ENCODE measurements around the gene RIMS3. TPM values are rescaled to one million over a fixed set of nuclear protein-coding genes. Genes with fewer than 3 reads are reported as not detected.

RIMS3 gene
- total RNA-seq, 1 donor from 2014 or later, result 17.2 TPM

GRCh38 chr1:40635763-40636500 lies 29.6 kb downstream of the RIMS3 start:
- no peak overlapping the region for H3K4me3 Mint-ChIP-seq
- Histone ChIP-seq H3F3A (ENCODE audit: low read depth) (no peaks in the 10 kb centered on the region), H3K4me2 (no peak overlapping the region), H3K27ac (no peak overlapping the region), H3K9me3 (ENCODE audit: low read depth) (no peaks in the 10 kb centered on the region), H3K36me3 (no peaks in the 10 kb centered on the region), H3K4me3 (no peak overlapping the region), H3K4me1 (no peaks in the 10 kb centered on the region), H3K9ac (no peak overlapping the region), H2AFZ (replicated peaks) (no peak overlapping the region), H3K27me3 (no peaks in the 10 kb centered on the region), H3K79me2 (ENCODE audit: low read depth) (no peaks in the 10 kb centered on the region), H4K20me1 (ENCODE audit: low read depth) (peaks cover 11% of the 10 kb centered on the region)
- no peak for DNase-seq (ENCODE audit: low spot score)
- peaks cover 10% of the 10 kb centered on the region for H3K36me3 Mint-ChIP-seq
- TF ChIP-seq EZH2phosphoT487 (IDR thresholded peaks at IDR 0.05), result no peak
- no peak for TF ChIP-seq EZH2 (IDR thresholded peaks at IDR 0.05)
- no peak for TF ChIP-seq CTCF (IDR thresholded peaks at IDR 0.05)
- H3K4me1 Mint-ChIP-seq, result peaks cover 17% of the 10 kb centered on the region
- peaks cover 2% of the 10 kb centered on the region for H3K9me3 Mint-ChIP-seq
- H3K27me3 Mint-ChIP-seq (ENCODE audit: insufficient read depth, low read depth), result no peaks in the 10 kb centered on the region
- no peak overlapping the region for H3K27ac Mint-ChIP-seq

- Mint-ChIP-seq H3K4me1 (peaks cover 17% of the 10 kb centered on the region), H3K27ac (no peak overlapping the region), H3K27me3 (ENCODE audit: insufficient read depth, low read depth) (no peaks in the 10 kb centered on the region), H3K36me3 (peaks cover 10% of the 10 kb centered on the region), H3K4me3 (no peak overlapping the region), H3K9me3 (peaks cover 2% of the 10 kb centered on the region)
- Histone ChIP-seq H3K27ac (no peak overlapping the region), H3K4me2 (no peak overlapping the region), H3K79me2 (ENCODE audit: low read depth) (no peaks in the 10 kb centered on the region), H3K27me3 (no peaks in the 10 kb centered on the region), H3F3A (ENCODE audit: low read depth) (no peaks in the 10 kb centered on the region), H3K36me3 (no peaks in the 10 kb centered on the region), H3K9ac (no peak overlapping the region), H3K4me3 (no peak overlapping the region), H3K4me1 (no peaks in the 10 kb centered on the region), H2AFZ (replicated peaks) (no peak overlapping the region), H3K9me3 (ENCODE audit: low read depth) (no peaks in the 10 kb centered on the region), H4K20me1 (ENCODE audit: low read depth) (peaks cover 11% of the 10 kb centered on the region)
- DNase-seq (ENCODE audit: low spot score), result no peak
- no peak for TF ChIP-seq CTCF (IDR thresholded peaks at IDR 0.05)
- TF ChIP-seq EZH2 (IDR thresholded peaks at IDR 0.05), result no peak
- no peak for TF ChIP-seq EZH2phosphoT487 (IDR thresholded peaks at IDR 0.05)
Measured at GRCh38 chr1:40634901-40635655, 30.4 kb downstream of the RIMS3 start.

GRCh38 chr1:40633931-40634376 lies 31.5 kb downstream of the RIMS3 start:
- no peak for DNase-seq (ENCODE audit: low spot score)
- no peaks in the 10 kb centered on the region for H3K36me3 ChIP-seq
- H3K4me1 Mint-ChIP-seq, result peaks cover 17% of the 10 kb centered on the region
- no peaks in the 10 kb centered on the region for H3K9me3 ChIP-seq (ENCODE audit: low read depth)
- H3K27ac Mint-ChIP-seq, result no peak overlapping the region
- H3K27me3 Mint-ChIP-seq (ENCODE audit: insufficient read depth, low read depth), result no peaks in the 10 kb centered on the region
- H3F3A ChIP-seq (ENCODE audit: low read depth), result no peaks in the 10 kb centered on the region
- no peak overlapping the region for H3K9ac ChIP-seq
- peaks cover 11% of the 10 kb centered on the region for H4K20me1 ChIP-seq (ENCODE audit: low read depth)
- H3K4me2 ChIP-seq, result no peak overlapping the region
- H3K4me3 ChIP-seq, result no peak overlapping the region
- no peak overlapping the region for H3K4me3 Mint-ChIP-seq
- no peaks in the 10 kb centered on the region for H3K27me3 ChIP-seq
- peaks cover 2% of the 10 kb centered on the region for H3K9me3 Mint-ChIP-seq
- no peaks in the 10 kb centered on the region for H3K4me1 ChIP-seq
- TF ChIP-seq EZH2 (IDR thresholded peaks at IDR 0.05), result no peak
- no peak for TF ChIP-seq CTCF (IDR thresholded peaks at IDR 0.05)
- no peak overlapping the region for H2AFZ ChIP-seq (replicated peaks)
- no peaks in the 10 kb centered on the region for H3K79me2 ChIP-seq (ENCODE audit: low read depth)
- peaks cover 10% of the 10 kb centered on the region for H3K36me3 Mint-ChIP-seq
- no peak overlapping the region for H3K27ac ChIP-seq
